Chondrocyte (in vitro differentiated cells): ENCODE data around the gene SLC16A3. TPM values are rescaled to one million over a fixed set of nuclear protein-coding genes. Genes with fewer than 3 reads are reported as not detected.

ENCODE experiments used
- DNase-seq: peaks from one replicate; pipeline ENCODE4 v3.0.0; 2021; ENCODE audit warnings: mixed read lengths, low spot score
- H3K27ac Mint-ChIP-seq: one replicate; pipeline ENCODE4 v1.8.0; 2021; ENCODE audit warnings: mild to moderate bottlenecking, moderate library complexity, mixed read lengths; ENCODE audit not compliant: unreplicated experiment
- H3K27me3 Mint-ChIP-seq: 2 replicates; pipeline ENCODE4 v1.8.0; 2021; ENCODE audit warnings: low read depth, mixed read lengths
- H3K36me3 Mint-ChIP-seq: 2 replicates; pipeline ENCODE4 v1.8.0; 2021; ENCODE audit warnings: low read depth, mixed read lengths
- H3K4me1 Mint-ChIP-seq: 2 replicates; pipeline ENCODE4 v1.8.0; 2021; ENCODE audit warnings: low read depth, mild to moderate bottlenecking, mixed read lengths
- H3K4me3 Mint-ChIP-seq: one replicate; pipeline ENCODE4 v1.8.0; 2021; ENCODE audit warnings: mild to moderate bottlenecking, moderate library complexity, mixed read lengths; ENCODE audit not compliant: unreplicated experiment
- H3K9me3 Mint-ChIP-seq: 2 replicates; pipeline ENCODE4 v1.8.0; 2021; ENCODE audit warnings: low read depth, mixed read lengths
- CTCF ChIP-seq: fragments of 200-600 bp; sonication (generic); IDR thresholded peaks from 2 replicates; pipeline ENCODE4 v1.5.0; 2021; ENCODE audit warnings: antibody characterized with exemption, mild to moderate bottlenecking, moderate library complexity
- total RNA-seq: library from RNA; stranded (reverse); gene quantifications from 3 replicates; pipeline ENCODE4 v1.2.1, GENCODE V29; 2021

The SLC16A3 gene
- total RNA-seq, 1 donor from 2014 or later, result 189 TPM

- Mint-ChIP-seq H3K4me1 (peaks cover 53% of the 10 kb centered on the region), H3K27me3 (no peaks in the 10 kb centered on the region), H3K9me3 (no peaks in the 10 kb centered on the region), H3K27ac (no peak overlapping the region), H3K36me3 (peaks cover 2% of the 10 kb centered on the region), H3K4me3 (no peak overlapping the region)
- no peak for DNase-seq
- TF ChIP-seq CTCF, result no peak
These were observed 6.4 kb downstream of the SLC16A3 start for GRCh38 chr17:82235056-82235774.

GRCh38 chr17:82235775-82236141 lies 6.9 kb downstream of the SLC16A3 start:
- peaks cover 2% of the 10 kb centered on the region for H3K36me3 Mint-ChIP-seq

GRCh38 chr17:82236142-82236971 lies 7.5 kb downstream of the SLC16A3 start:
- no peak for DNase-seq
- peak overlapping the region; percentile 22 for H3K27ac Mint-ChIP-seq
- H3K27me3 Mint-ChIP-seq, result no peaks in the 10 kb centered on the region
- TF ChIP-seq CTCF, result peak; percentile 94
- peaks cover 64% of the 10 kb centered on the region for H3K4me1 Mint-ChIP-seq
- H3K4me3 Mint-ChIP-seq, result no peak overlapping the region
- H3K36me3 Mint-ChIP-seq, result peaks cover 2% of the 10 kb centered on the region
- H3K9me3 Mint-ChIP-seq, result no peaks in the 10 kb centered on the region

More at GRCh38 chr17:82235775-82236141, 6.9 kb downstream of the SLC16A3 start:
- no peak for DNase-seq
- H3K4me1 Mint-ChIP-seq, result peaks cover 58% of the 10 kb centered on the region
- H3K9me3 Mint-ChIP-seq, result no peaks in the 10 kb centered on the region
- no peak overlapping the region for H3K27ac Mint-ChIP-seq
- no peaks in the 10 kb centered on the region for H3K27me3 Mint-ChIP-seq
- no peak for TF ChIP-seq CTCF
- no peak overlapping the region for H3K4me3 Mint-ChIP-seq

- no peak overlapping the region for H3K4me3 Mint-ChIP-seq
- peaks cover 72% of the 10 kb centered on the region for H3K4me1 Mint-ChIP-seq
- no peaks in the 10 kb centered on the region for H3K27me3 Mint-ChIP-seq
- H3K9me3 Mint-ChIP-seq, result no peaks in the 10 kb centered on the region
- peak overlapping the region; percentile 81 for H3K27ac Mint-ChIP-seq
- DNase-seq, result no peak
- peaks cover 2% of the 10 kb centered on the region for H3K36me3 Mint-ChIP-seq
- no peak for TF ChIP-seq CTCF
These were observed 8.4 kb downstream of the SLC16A3 start for GRCh38 chr17:82237083-82237745.
